Left colon (tissue), 2 donors: ENCODE results near the gene NAA35. TPM values are rescaled to one million over a fixed set of nuclear protein-coding genes. Genes with fewer than 3 reads are reported as not detected.
A peak's percentile ranks its signal among the peaks of the same experiment; 100 is the strongest.
"Not testable (repeated sequence)": the region's sequence is repeated elsewhere in the genome, so short reads cannot be mapped to it uniquely, and the experiment has no call there.

Experiments
- ATAC-seq: fragments of 200-7000 bp; cut with Tn5 transposase; one replicate; pipeline ENCODE4 v1.9.1; 2020; ENCODE audit warnings: mild to moderate bottlenecking, moderate library complexity
- DNase-seq, 2 donors: peaks; one replicate each; pipeline ENCODE4 v3.0.0-alpha.2; 2020
- intact Hi-C, 2 donors: fragments of 100-400 bp; cut with DNase I in 1 of 2; cut with micrococcal nuclease in 1 of 2; formaldehyde crosslinking; loops; one replicate each; pipeline versions ENCODE4 v1.11.2 to v1.14.0; 2022; cut with DNase I, micrococcal nuclease
- total RNA-seq, 2 donors: library from RNA; stranded (reverse); fragmentation: NEBNext Ultra II Directional; extraction: Animal tissue kit (Norgen Biotek cat#: 25700); gene quantifications; one replicate each; pipeline ENCODE4 v1.2.1, GENCODE V29; 2021
- donor health status: DM: no; HTN: no; CAD: no.
- donor health status: DM: yes; HTN: yes; CAD: no.

NAA35 gene
- total RNA-seq, 2 donors from 2014 or later, result 34.0 to 38.9 TPM

DNA sequence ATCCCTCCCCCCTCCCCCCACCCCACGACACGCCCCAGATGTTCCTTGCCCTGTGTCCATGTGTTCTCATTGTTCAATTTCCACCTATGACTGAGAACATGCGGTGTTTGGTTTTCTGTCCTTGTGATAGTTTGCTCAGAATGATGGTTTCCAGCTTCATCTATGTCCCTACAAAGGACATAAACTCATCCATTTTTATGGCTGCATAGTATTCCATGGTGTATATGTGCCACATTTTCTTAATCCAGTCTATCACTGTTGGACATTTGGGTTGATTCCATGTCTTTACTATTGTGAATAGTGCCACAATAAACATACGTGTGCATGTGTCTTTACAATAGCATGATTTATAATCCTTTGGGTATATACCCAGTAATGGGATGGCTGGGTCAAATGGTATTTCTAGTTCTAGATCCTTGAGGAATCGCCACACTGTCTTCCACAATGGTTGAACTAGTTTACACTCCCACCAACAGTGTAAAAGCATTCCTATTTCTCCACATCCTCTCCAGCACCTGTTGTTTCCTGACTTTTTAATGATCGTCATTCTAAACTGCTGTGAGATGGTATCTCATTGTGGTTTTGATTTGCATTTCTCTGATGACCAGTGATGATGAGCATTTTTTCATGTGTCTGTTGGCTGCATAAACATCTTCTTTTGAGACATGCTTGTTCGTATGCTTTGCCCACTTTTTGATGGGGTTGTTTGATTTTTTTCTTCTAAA lies 107.2 kb downstream of the NAA35 start:
- ATAC-seq, intact Hi-C loops, DNase-seq: not testable (repeated sequence)

DNA sequence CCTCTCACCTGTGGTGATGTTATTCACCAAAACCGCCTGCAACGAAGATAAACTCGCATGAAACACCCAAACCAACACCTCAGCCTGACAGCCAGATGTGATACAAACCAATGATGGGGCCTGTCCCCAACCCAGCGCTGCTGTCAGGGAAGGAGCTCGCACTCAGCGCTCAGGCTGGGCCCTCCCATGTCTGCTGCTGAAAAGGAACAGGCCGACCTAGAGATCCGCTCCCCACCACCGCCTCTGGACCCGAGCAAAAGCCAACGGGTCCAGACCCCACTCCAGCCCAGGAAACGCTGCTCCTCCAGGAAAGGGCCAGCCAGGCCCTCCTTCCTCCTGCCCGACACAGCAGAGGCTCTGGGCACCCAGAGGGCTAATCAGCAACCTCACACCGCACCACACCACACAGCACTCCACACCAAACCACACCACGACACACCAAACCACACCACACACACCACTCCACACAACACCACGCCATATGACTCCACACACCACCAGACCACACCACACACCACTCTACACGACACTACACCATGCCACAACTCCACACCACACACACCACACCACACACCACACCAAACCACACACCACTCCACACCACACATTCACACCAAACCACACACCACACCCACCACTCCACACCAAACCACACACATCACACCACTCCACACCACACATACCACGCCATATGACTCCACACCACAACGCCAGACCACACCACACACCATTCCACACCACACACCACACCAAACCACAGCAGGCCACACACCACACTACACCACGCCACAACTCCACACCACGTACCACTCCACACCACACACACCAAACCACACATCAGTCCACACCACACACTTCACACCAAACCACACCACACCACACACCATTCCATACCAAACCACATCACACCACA lies 111.9 kb downstream of the NAA35 start:
- intact Hi-C loops, result no loop called here
- ATAC-seq (peak; percentile 18), DNase-seq (no peak)

DNA sequence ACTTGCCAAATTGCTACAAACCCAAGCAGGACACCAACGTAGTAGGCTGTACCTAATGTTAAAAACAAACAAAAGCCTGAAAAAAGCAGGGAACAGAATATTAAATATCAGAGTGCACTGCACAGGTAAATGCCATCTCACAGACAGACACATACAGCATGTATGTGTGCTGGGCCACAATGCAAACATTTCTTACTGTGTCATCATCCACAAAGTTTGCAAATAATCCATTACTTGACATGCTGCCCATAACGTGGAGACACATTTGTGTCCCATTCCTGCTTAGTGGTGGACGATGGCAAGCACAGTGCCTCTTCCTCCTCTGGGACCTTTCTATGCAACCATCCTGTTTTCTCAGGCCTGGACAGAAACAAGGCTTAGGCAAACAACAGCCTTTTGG lies 113.7 kb downstream of the NAA35 start:
- DNase-seq (no peak), ATAC-seq (no peak)
- intact Hi-C loops, result no loop called here

DNA sequence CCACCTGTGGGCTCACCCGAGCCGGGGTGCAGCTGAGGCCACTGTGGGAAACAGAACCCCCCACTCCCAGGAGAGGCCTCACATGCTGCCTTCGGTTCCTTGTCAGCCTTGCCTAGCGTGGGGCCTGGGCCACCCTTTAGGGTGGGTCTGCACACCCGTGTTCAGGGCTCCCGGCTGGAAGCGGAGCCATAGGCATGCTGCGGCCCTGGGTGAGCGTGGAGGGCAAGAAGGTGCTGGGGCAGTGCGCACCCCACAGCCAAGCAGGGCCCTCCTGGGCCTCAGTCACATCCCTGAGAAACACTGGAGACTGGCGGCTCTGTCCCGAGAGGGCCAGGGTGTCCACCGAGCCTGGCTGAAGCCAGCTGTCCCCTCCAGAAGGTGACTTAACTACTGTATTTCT lies 116.5 kb downstream of the NAA35 start:
- ATAC-seq (no peak), DNase-seq (no peak)
- intact Hi-C loops, result no loop called here

DNA sequence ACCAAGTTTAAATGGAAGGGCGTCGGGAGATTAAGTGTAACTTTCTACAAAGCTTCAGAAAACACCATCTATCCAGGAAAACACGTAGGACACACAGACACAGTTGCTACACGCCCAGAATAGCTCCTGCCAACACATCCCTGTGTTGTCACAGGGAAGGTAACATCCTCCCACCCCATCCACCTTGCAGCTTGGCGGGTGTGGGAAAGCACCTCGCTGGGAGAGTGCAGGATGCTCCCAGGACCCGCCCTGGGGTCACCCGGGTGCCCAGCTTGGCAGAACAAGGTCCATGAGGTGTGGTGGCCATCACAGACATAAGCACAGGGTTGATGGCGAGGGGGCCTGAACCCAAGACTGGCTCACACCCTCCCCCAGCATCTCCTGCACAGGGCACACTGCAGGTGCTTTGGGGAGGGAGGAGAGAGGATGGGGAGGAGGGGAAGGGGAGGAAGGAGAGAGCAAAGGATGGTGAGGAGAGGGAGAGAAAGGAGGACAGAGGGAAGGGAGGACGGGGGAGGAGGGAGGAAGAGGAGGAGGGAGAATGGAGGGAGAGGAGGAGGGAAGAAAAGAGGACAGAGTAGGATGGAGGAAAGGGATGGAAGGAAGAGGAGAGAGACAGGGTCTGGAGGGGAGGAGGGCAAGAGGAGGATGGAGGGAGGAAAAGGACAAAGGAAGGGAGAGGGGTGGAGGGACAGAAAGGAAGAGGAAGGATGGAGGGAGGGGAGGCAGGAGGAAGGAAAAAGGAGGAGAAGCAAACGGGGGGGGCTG lies 121.2 kb downstream of the NAA35 start:
- intact Hi-C loops, result no loop called here
- DNase-seq, result peak; percentile 49 to 55

DNA sequence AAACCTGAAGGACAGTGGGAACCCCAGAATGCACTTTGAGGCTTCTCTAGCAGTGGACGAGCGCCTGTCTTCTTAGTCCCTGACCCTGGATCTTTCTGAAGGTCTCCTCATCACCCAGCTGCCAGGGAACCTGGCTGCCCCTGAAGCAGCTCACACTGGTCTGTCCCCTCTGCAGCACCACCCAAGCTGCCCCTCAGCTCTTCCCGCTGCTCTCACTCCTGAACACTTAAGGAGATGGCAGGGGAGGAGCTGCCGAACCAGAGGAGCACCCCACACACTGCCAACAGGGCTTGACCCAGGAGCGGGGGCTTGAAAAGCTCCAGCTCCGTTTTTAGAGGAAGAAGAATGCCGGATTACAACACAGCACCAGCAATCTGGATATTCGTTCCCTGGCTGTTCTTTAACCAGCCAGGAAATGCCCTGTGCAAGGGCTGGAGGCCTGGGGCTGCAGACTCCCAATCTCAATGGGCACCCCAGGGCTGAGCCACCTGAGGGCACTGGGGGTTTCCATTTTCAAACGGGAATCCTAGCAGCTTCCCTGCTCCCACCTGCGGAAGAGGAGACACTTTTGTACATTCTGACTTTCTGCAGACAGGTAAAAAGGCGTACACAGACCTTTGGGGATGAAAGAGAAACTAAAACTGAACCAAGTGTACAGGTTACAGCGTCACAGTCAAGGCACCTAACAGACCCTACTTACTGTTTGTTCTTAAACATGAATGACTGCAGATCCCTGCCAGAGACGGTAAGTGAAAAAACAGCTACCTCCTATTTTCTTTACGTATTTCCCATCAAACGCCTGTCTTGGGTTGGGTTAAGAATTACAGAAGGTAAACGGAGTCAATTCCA lies 122.1 kb downstream of the NAA35 start:
- intact Hi-C loops, result no loop called here
- ATAC-seq (peak; percentile 72), DNase-seq (peak; percentile 26 to 34)

More for the DNA sequence above, 121.2 kb downstream of the NAA35 start:
- peak; percentile 80 for ATAC-seq

DNA sequence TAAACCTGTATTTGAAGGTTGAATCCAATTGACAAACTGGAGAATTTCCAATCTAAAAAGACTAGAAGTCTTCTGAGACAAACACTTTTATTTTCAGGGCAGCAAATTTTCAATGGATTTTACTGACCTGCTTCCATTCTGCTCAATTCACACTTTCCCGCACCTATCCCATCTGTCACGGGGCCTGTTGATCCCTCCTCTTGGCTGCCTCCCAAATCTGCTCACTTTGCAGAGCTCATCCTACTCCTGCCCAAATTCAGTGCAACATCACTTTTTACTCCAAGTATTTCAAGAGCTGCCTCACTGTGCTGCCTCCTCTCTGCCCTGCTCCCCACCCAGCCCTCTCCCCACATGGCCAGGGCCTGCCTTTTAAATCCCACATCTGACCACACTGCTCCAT lies 123.3 kb downstream of the NAA35 start:
- DNase-seq, result no peak
- ATAC-seq, result no peak
- intact Hi-C loops, result no loop called here

DNA sequence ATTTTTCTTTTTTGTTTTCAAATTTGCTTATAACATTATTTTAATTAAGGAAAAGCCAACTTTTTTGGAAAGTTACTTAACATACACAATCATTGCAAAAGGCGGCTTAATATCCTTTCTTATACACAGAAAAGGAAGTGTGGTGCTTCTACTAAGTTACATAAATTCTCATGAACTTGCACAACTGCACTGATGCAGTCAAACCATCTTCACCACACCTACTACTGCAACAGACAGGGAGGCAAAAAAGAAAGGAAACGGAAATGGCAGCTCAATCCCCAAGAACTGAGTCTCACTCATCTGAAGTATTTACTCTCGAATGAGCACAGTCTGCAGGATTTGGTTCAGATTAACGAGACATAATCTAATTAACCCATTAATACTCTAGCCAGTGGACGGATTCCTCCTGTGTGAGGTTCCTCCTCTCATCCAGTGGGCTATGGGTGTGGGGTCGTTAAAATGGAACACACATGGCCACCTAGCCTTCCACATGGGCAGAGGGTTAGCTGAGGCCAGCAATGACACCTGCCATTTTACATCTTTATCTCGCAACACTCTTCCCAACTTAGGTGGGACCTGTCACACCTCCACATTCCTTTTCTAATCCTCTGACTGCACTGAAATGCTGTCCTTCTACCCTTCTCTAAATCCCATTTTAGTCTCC lies 128.4 kb downstream of the NAA35 start:
- DNase-seq, result no peak
- intact Hi-C loops, result no loop called here
- ATAC-seq, result no peak

Other genes starting within 250 kb of the NAA35 start
- gene AGTPBP1, start 199.2 kb upstream of the NAA35 start, total RNA-seq, result 10 to 100 TPM; 11.4 to 14.0 TPM
- gene GOLM1, start 158.4 kb downstream of the NAA35 start, total RNA-seq, result 100 to 1,000 TPM; 324 to 443 TPM